Spleen (tissue), 11 donors: ENCODE measurements around the gene RNASE7. TPM values are rescaled to one million over a fixed set of nuclear protein-coding genes. Genes with fewer than 3 reads are reported as not detected.

Experiments used
- DNase-seq: peaks from one replicate; pipeline ENCODE4 v3.0.0-alpha.2; 2020
- H3K27ac ChIP-seq, 8 donors: fragments of 200-600 bp; sonication (generic) in 7 of 8; 1 replicate in 4 of 8; 2 replicates in 4 of 8; pipeline versions ENCODE4 v1.5.0 to v1.8.0; 2016 to 2021; ENCODE audit warnings: inconsistent platforms in 4 of 8, mild to moderate bottlenecking in 4 of 8, moderate library complexity in 1 of 8
- H3K27me3 ChIP-seq, 7 donors: fragments of 200-600 bp; sonication (generic) in 6 of 7; replicated peaks in 1 of 7; 1 replicate in 4 of 7; 2 replicates in 3 of 7; pipeline versions ENCODE4 v1.5.0 to v1.8.0; 2016 to 2021; ENCODE audit warnings: inconsistent platforms in 3 of 7, mild to moderate bottlenecking in 1 of 7
- H3K36me3 ChIP-seq, 6 donors: fragments of 200-600 bp; sonication (generic) in 5 of 6; 1 replicate in 4 of 6; 2 replicates in 2 of 6; pipeline versions ENCODE4 v1.5.0 to v1.8.0; 2016 to 2021; ENCODE audit warnings: inconsistent platforms in 2 of 6
- H3K4me1 ChIP-seq, 6 donors: fragments of 200-600 bp; sonication (generic) in 5 of 6; 1 replicate in 3 of 6; 2 replicates in 3 of 6; pipeline versions ENCODE4 v1.5.0 to v1.8.0; 2016 to 2021; ENCODE audit warnings: inconsistent platforms in 3 of 6
- H3K4me3 ChIP-seq, 8 donors: fragments of 200-600 bp; sonication (generic) in 7 of 8; 1 replicate in 4 of 8; 2 replicates in 4 of 8; pipeline versions ENCODE4 v1.5.0 to v1.8.0; 2016 to 2021; ENCODE audit warnings: inconsistent platforms in 4 of 8, mild to moderate bottlenecking in 4 of 8, moderate library complexity in 2 of 8
- H3K9me3 ChIP-seq, 8 donors: fragments of 200-600 bp; sonication (generic) in 7 of 8; 1 replicate in 4 of 8; 2 replicates in 4 of 8; pipeline versions ENCODE4 v1.5.0 to v1.8.0; 2016 to 2021; ENCODE audit warnings: inconsistent platforms in 4 of 8
- POLR2A ChIP-seq, 3 donors: fragments of 450-650 bp; IDR thresholded peaks; one replicate each; pipeline ENCODE4 v1.5.1; 2017; ENCODE audit warnings: antibody characterized with exemption in 3 of 3, mild to moderate bottlenecking in 1 of 3
- POLR2AphosphoS5 ChIP-seq, 3 donors: sonication (generic); formaldehyde crosslinking; IDR thresholded peaks; one replicate each; pipeline ENCODE4 v1.5.1; 2017; ENCODE audit warnings: antibody characterized with exemption in 3 of 3
- WGBS, 5 donors: extraction: QIAGEN DNeasy Blood & Tissue Kit in 3 of 5; methylation state at CpG; one replicate each; pipeline versions ENCODE4 v1.1.5 to v1.1.7; 2013 to 2018; 5-methylcytosine and 5-hydroxymethylcytosine counted together
- intact Hi-C: fragments of 100-400 bp; cut with DNase I; formaldehyde crosslinking; loops from one replicate; pipeline ENCODE4 v1.15.0; 2023; ENCODE audit warnings: low total_unique reads
- polyA plus RNA-seq, 3 donors: library from polyadenylated mRNA; stranded (reverse); fragments of 200-250 nt; gene quantifications; one replicate each; pipeline ENCODE4 v1.2.1, GENCODE V29; 2013
- total RNA-seq, 7 donors: library from RNA; depleted of rRNA in 3 of 7; stranded (reverse); fragments of >200 nt in 3 of 7; fragmentation: NEBNext Ultra II Directional in 4 of 7; extraction: Animal tissue kit (Norgen Biotek cat#: 25700) in 4 of 7; gene quantifications; one replicate each; pipeline versions ENCODE4 v1.1.0 to v1.2.1, GENCODE V29; 2016 to 2021
- TF ChIP-seq, protein P1 (sequence below), 11 experiments: fragments of 200-600 bp in 7 of 11; fragments of 450-650 bp in 4 of 11; sonication (generic) in 4 of 11; IDR thresholded peaks in 8 of 11; conservative IDR thresholded peaks in 3 of 11; 1 replicate in 7 of 11; 2 replicates in 4 of 11; pipeline versions ENCODE4 v1.4.0 to v1.8.0; 2016 to 2021; ENCODE audit warnings: antibody characterized with exemption in 11 of 11, inconsistent platforms in 4 of 11, mild to moderate bottlenecking in 1 of 11
- donor health status: healthy with polysubstance abuse.
- donor health status: DM: no; HTN: no; CAD: no; lungs with moderate emphysema.
- donor health status: DM: no; HTN: no; CAD: no.
- donor health status: Bipolar disorder and iron deficiency.
- donor health status: healthy.
- donor health status: DM: no; HTN: no; CAD: no.
- donor health status: DM: yes; HTN: yes; CAD: no.

Gene RNASE7
- total and polyA plus RNA-seq, 10 donors, result not detected

DNA sequence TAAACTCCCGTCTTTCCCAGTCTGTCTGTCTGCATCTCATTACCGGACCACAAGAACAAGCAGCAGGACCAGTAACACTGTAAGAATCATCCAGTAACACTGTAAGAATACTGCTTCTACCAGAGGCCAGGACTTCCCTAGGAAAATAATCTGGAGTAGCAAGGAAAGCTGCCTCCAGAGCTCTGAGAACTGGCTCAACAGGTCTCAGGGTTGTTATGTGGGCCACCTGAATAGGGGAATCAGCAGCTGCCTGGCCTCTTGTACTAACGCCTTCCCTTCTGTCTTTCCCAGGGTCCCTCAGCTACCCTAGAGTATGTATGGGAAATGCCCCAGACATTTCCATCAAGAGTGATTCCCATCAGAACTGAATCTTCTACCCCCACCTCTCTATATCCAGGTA, 44.0 kb upstream of the RNASE7 start:
- 86 to 96% (median 88%) methylated on average over 3 of the region's 3 CpGs for WGBS, 5 donors
- H3K9me3 ChIP-seq, result no peaks in the 10 kb centered on the region
- no peak for DNase-seq
- intact Hi-C loops, result no loop called here
- H3K4me1 ChIP-seq, result no peaks in the 10 kb centered on the region
- no peaks in the 10 kb centered on the region for H3K27me3 ChIP-seq
- no peak overlapping the region for H3K27ac ChIP-seq
- H3K36me3 ChIP-seq, result peaks cover 2 to 52% (median 44%) of the 10 kb centered on the region in 6 donors
- no peak overlapping the region for H3K4me3 ChIP-seq
- TF ChIP-seq POLR2A (IDR thresholded peaks at IDR 0.05) (no peak), POLR2AphosphoS5 (IDR thresholded peaks at IDR 0.05) (no peak)
- TF ChIP-seq, protein P1, sequence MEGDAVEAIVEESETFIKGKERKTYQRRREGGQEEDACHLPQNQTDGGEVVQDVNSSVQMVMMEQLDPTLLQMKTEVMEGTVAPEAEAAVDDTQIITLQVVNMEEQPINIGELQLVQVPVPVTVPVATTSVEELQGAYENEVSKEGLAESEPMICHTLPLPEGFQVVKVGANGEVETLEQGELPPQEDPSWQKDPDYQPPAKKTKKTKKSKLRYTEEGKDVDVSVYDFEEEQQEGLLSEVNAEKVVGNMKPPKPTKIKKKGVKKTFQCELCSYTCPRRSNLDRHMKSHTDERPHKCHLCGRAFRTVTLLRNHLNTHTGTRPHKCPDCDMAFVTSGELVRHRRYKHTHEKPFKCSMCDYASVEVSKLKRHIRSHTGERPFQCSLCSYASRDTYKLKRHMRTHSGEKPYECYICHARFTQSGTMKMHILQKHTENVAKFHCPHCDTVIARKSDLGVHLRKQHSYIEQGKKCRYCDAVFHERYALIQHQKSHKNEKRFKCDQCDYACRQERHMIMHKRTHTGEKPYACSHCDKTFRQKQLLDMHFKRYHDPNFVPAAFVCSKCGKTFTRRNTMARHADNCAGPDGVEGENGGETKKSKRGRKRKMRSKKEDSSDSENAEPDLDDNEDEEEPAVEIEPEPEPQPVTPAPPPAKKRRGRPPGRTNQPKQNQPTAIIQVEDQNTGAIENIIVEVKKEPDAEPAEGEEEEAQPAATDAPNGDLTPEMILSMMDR (IDR thresholded peaks at IDR 0.05 in 8 of 11, conservative IDR thresholded peaks at IDR 0.05 in 3 of 11), result no peak

DNA sequence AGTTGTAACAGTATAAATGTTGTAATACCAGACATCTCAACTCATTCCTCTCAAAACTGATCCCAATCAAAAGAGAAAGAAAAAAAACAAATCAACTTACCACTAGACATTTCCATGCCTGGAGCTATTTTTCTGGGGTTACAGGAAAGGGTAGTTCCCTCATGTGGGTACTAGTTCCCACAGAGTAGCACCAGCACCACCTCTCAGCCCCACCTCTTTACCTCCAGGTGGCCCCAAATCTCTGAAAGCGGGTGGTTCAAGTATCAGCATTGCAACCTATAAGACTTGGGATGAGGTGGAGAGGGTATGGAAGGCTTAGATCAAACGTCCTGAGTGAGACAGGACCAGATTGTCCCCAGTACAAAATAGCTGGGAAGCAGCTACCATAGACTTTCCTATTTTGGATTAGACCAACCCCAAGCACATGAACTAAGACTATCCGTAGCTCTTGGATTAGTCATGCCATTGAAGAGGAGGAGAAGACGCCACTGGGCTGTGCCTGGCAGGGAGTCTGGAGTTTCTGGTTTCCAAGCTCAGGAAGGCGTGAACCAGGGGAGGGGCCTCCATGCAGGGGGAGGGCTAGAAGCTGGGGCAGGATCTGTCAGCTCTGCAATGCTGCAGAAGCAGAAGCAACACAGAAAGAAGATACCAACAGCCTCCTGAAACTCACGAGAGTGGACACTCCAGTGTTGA, 43.3 kb upstream of the RNASE7 start, which contains the start of gene SLC39A2:
SLC39A2 (plus strand) TSS at position 620 of the 693 bp plus-strand sequence. CDS start 154 bp downstream, outside the sequence.
- H3K27ac ChIP-seq, result peak within 1 kb of the TSS in 1 of 8 donors; percentile 0
- TF ChIP-seq POLR2AphosphoS5 (IDR thresholded peaks at IDR 0.05) (no peak), POLR2A (IDR thresholded peaks at IDR 0.05) (no peak)
- TF ChIP-seq, protein P1 (IDR thresholded peaks at IDR 0.05 in 8 of 11, conservative IDR thresholded peaks at IDR 0.05 in 3 of 11), result no peak
- 68 to 80% (median 76%) methylated on average over 6 of the region's 6 CpGs for WGBS, 5 donors

GRCh38 chr14:20999591-20999990, 42.6 kb upstream of the RNASE7 start:
- no peaks in the 10 kb centered on the region for H3K4me1 ChIP-seq
- H3K36me3 ChIP-seq, result peaks cover 2 to 38% (median 29%) of the 10 kb centered on the region in 6 donors
- H3K4me3 ChIP-seq, result no peak overlapping the region
- intact Hi-C loops, result no loop called here
- no peak overlapping the region for H3K27ac ChIP-seq
- TF ChIP-seq POLR2A (IDR thresholded peaks at IDR 0.05), result no peak
- TF ChIP-seq, protein P1 (IDR thresholded peaks at IDR 0.05 in 8 of 11, conservative IDR thresholded peaks at IDR 0.05 in 3 of 11), result no peak
- TF ChIP-seq POLR2AphosphoS5 (IDR thresholded peaks at IDR 0.05), result no peak
- WGBS, 5 donors, result 78 to 86% (median 78%) methylated on average over 4 of the region's 4 CpGs
- H3K9me3 ChIP-seq, result no peaks in the 10 kb centered on the region
- no peak for DNase-seq
- no peaks in the 10 kb centered on the region for H3K27me3 ChIP-seq

More for the DNA sequence above, 43.3 kb upstream of the RNASE7 start, which contains the start of gene SLC39A2:
- DNase-seq, result no peak
- Histone ChIP-seq H3K36me3 (peaks cover 2 to 46% (median 37%) of the 10 kb centered on the region in 6 donors), H3K9me3 (no peaks in the 10 kb centered on the region), H3K4me1 (no peaks in the 10 kb centered on the region), H3K4me3 (no peak within 1 kb of the TSS), H3K27me3 (no peaks in the 10 kb centered on the region)
- intact Hi-C loops, result no loop called here

DNA sequence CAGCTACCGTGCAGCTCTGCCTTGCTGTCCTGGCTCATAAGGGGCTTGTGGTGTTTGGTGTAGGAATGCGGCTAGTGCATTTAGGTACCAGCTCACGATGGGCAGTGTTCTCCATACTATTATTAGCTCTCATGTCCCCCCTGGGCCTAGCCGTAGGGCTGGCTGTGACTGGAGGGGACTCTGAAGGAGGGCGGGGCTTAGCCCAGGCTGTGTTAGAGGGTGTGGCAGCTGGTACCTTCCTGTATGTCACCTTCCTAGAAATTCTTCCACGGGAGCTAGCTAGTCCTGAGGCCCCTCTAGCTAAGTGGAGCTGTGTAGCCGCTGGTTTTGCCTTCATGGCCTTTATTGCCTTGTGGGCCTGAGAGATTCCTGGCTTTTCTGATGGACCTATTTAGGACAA, 40.9 kb upstream of the RNASE7 start:
- Histone ChIP-seq H3K4me3 (no peak overlapping the region), H3K36me3 (peaks cover 0 to 22% (median 13%) of the 10 kb centered on the region in 6 donors), H3K27me3 (no peaks in the 10 kb centered on the region), H3K27ac (no peak overlapping the region), H3K4me1 (no peaks in the 10 kb centered on the region), H3K9me3 (no peaks in the 10 kb centered on the region)
- 68 to 86% (median 81%) methylated on average over 6 to 7 of the region's 7 CpGs for WGBS, 5 donors
- no peak for DNase-seq
- TF ChIP-seq POLR2AphosphoS5 (IDR thresholded peaks at IDR 0.05), result no peak
- intact Hi-C loops, result no loop called here
